ENCODE data around the gene PIP.

Gene PIP

DNA sequence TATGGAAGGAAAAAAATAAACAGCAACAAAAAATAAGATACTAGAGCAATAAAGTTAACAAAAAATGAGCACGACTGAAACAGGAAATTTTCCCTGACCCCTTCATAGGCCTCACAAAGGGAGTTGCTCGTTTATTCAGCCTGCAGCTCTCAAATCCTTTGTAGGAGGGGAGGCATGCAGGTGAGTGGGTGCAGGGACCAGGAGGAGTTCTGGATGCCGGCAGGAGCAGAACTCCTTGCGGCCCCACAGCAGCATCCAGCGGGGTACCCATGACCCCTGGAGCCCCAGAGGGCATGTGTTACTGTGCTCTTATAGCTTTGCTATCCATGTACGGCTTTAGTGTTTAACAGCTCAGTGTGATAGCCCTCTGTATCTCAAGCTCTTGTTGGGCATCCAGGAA is 57.1 kb downstream of the PIP start:
- TF ChIP-seq POLR2AphosphoS5 (IDR thresholded peaks at IDR 0.05; ENCODE audit: low read depth, low read length) = no peak
- TF ChIP-seq TAF1 (IDR thresholded peaks at IDR 0.05; ENCODE audit: borderline replicate concordance, insufficient read depth, low read length) = no peak
- no peak for TF ChIP-seq FOXP2 (optimal IDR thresholded peaks at IDR 0.05; ENCODE audit: borderline replicate concordance, extremely low read depth, extremely low read length, insufficient read depth)
- TF ChIP-seq SIN3A (IDR thresholded peaks at IDR 0.05; ENCODE audit: borderline replicate concordance, insufficient read depth, low read length) = no peak
- TF ChIP-seq, protein P1, sequence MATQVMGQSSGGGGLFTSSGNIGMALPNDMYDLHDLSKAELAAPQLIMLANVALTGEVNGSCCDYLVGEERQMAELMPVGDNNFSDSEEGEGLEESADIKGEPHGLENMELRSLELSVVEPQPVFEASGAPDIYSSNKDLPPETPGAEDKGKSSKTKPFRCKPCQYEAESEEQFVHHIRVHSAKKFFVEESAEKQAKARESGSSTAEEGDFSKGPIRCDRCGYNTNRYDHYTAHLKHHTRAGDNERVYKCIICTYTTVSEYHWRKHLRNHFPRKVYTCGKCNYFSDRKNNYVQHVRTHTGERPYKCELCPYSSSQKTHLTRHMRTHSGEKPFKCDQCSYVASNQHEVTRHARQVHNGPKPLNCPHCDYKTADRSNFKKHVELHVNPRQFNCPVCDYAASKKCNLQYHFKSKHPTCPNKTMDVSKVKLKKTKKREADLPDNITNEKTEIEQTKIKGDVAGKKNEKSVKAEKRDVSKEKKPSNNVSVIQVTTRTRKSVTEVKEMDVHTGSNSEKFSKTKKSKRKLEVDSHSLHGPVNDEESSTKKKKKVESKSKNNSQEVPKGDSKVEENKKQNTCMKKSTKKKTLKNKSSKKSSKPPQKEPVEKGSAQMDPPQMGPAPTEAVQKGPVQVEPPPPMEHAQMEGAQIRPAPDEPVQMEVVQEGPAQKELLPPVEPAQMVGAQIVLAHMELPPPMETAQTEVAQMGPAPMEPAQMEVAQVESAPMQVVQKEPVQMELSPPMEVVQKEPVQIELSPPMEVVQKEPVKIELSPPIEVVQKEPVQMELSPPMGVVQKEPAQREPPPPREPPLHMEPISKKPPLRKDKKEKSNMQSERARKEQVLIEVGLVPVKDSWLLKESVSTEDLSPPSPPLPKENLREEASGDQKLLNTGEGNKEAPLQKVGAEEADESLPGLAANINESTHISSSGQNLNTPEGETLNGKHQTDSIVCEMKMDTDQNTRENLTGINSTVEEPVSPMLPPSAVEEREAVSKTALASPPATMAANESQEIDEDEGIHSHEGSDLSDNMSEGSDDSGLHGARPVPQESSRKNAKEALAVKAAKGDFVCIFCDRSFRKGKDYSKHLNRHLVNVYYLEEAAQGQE (IDR thresholded peaks at IDR 0.05; ENCODE audit: insufficient read depth in 1 of 2, low read depth in 2 of 2, low read length in 2 of 2) = no peak

Data from PFSK-1 (cell line).